ENCODE measurements around the gene GJB2.

The GJB2 gene

GRCh38 chr13:20161275-20161950, 31.3 kb downstream of the GJB2 start:
- H3K9ac ChIP-seq: no peak overlapping the region
- no peaks in the 10 kb centered on the region for H3K79me2 ChIP-seq (ENCODE audit: insufficient read depth, low read depth)
- H3K4me1 ChIP-seq (ENCODE audit: low read depth, poor library complexity, severe bottlenecking): no peaks in the 10 kb centered on the region
- no peaks in the 10 kb centered on the region; the same call in 1 of the 2 replicates for H3K27me3 ChIP-seq (ENCODE audit: insufficient read depth, low read depth)
- peak overlapping the region; percentile 94 for H2AFZ ChIP-seq (ENCODE audit: low read depth)
- no peaks in the 10 kb centered on the region for H3K36me3 ChIP-seq (ENCODE audit: insufficient read depth)
- no peak overlapping the region for H3K4me3 ChIP-seq (IDR thresholded peaks at IDR 0.05; ENCODE audit: insufficient read depth, low read depth, low read length)
- H3K27ac ChIP-seq: no peak overlapping the region
- no peaks in the 10 kb centered on the region for H4K20me1 ChIP-seq (ENCODE audit: insufficient read depth)
- no peak for TF ChIP-seq CTCF (conservative IDR thresholded peaks at IDR 0.05; ENCODE audit: low read depth, low read length)
- H3K4me2 ChIP-seq: no peak overlapping the region

DNA sequence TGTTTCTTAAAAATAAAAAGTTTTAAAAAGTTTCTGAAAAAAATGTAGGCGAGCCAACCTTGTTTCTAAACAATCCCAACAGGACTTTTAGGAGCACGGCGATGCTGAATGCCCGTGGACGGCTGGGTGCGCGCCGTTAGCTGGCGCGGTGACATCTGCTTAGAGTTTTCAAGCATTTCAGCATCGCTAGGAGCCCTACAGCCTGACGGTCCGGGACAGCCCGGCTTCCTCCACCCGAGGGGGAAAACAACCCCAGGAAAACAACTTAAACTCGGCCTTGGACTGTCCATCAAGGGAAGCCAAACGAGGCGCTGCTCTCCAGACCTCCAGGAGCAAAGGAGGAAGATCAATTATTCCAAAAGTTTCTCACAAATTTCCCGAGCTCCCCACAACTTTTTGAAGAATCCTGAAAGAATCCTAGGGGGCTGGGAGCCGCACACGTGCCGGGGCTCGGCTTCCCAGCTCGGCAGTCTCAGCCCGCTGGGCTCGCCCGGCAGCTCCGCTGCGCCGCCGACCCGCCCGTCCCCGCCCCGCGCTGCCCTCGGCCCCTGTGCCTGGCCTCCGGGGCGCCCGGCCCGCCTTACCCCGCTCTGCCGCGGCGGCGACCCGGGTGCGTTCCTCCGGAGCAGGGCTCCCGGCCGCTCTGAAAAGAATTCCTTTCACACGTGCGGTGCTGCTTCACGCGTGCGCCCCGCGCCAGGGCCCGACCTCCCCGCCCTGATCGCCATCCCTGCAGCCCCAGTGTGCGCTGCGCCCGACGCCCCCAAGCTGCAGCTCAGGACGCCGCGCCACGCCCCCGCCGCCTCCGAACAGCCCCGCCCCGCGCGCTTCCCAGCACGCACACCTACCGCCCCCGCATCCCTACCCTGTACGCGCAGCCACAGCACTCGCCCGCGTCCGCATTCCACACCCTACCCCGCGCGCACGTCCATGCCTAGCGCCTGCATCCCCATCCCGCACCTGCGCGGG, 32.1 kb downstream of the GJB2 start, which contains the start of gene GJA3:
Gene GJA3 (minus strand): TSS at position 747 of the 969 bp plus-strand sequence. CDS start 17,764 bp downstream, outside the sequence.
- Histone ChIP-seq H3K79me2 (ENCODE audit: insufficient read depth, low read depth) (no peaks in the 10 kb centered on the region), H3K36me3 (ENCODE audit: insufficient read depth) (no peaks in the 10 kb centered on the region), H2AFZ (ENCODE audit: low read depth) (peak within 1 kb of the TSS; percentile 94), H3K27me3 (ENCODE audit: insufficient read depth, low read depth) (no peaks in the 10 kb centered on the region; the same call in 1 of the 2 replicates), H3K27ac (no peak within 1 kb of the TSS), H3K9ac (no peak within 1 kb of the TSS), H3K4me2 (peak within 1 kb of the TSS; percentile 61), H4K20me1 (ENCODE audit: insufficient read depth) (no peaks in the 10 kb centered on the region), H3K4me3 (IDR thresholded peaks at IDR 0.05; ENCODE audit: insufficient read depth, low read depth, low read length) (no peak within 1 kb of the TSS), H3K4me1 (ENCODE audit: low read depth, poor library complexity, severe bottlenecking) (no peaks in the 10 kb centered on the region)
- TF ChIP-seq CTCF (conservative IDR thresholded peaks at IDR 0.05; ENCODE audit: low read depth, low read length): no peak

DNA sequence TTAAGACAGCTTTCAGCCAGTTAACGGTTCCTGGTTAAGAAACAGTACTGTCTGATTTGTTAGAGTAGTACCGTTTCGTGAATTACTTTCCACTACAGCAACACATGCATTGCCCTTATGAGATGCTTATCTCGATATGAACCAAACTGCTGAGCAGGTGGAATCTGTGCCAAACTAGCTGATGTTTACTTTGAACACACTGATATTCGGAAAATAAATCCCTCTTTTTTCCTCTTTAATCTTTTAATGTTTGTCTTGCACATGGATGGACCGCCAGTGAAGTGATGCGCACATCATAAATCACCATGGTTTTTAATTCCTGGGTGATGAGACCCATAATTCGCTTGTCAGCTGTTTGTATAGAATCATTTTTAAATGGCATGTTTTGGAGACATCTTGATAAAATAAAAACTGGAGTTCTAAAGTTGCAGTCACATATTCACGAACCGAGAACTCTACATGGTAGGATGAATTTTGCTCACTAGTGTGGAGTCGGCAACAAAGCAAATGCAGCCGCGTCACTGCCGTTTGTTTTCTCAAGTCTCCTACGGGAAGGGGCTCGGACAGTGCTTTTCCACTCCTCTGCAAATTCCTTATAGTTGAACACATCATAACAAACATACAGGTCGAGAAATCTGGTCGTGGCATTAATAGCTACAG, 33.0 kb downstream of the GJB2 start:
- H3K4me1 ChIP-seq (ENCODE audit: low read depth, poor library complexity, severe bottlenecking): no peaks in the 10 kb centered on the region
- H3K79me2 ChIP-seq (ENCODE audit: insufficient read depth, low read depth): no peaks in the 10 kb centered on the region
- H3K27ac ChIP-seq: no peak overlapping the region
- H2AFZ ChIP-seq (ENCODE audit: low read depth): peak overlapping the region; percentile 94; the same call in 1 of the 2 replicates
- no peaks in the 10 kb centered on the region; the same call in 1 of the 2 replicates for H3K27me3 ChIP-seq (ENCODE audit: insufficient read depth, low read depth)
- peak overlapping the region; percentile 61 for H3K4me2 ChIP-seq
- H4K20me1 ChIP-seq (ENCODE audit: insufficient read depth): no peaks in the 10 kb centered on the region
- no peak overlapping the region for H3K4me3 ChIP-seq (IDR thresholded peaks at IDR 0.05; ENCODE audit: insufficient read depth, low read depth, low read length)
- H3K36me3 ChIP-seq (ENCODE audit: insufficient read depth): no peaks in the 10 kb centered on the region
- H3K9ac ChIP-seq: no peak overlapping the region
- TF ChIP-seq CTCF (conservative IDR thresholded peaks at IDR 0.05; ENCODE audit: low read depth, low read length): no peak

DNA sequence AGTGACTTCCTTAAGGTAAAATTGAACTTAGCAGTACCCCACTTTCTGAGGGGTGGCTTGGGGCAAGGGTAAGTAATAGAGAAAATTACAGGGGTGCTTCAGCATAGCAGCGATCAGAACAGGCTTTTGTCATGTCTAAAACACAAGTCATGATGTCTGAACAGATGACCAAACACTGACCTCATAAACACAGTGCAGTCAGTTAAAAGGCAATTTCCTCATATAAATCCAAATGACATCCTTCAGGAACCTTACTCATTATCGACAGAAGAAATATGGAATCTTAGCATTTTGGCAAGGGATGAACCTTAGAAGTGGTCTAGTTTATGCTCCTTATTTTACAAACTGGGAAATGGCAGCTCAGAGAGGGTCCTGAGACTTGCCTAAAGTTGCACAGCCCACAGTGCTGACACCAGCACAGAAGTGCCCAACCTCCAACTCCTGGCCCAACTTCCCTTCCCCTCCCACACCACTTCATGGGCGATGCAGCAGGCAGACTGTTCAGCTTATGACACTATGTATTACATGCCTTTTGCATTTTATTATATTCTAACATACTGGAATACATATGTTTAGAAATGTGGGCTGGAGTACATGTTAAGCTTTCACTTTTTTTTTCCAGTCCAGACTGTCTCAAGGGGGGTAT, 35.5 kb downstream of the GJB2 start:
- H3K9ac ChIP-seq: no peak overlapping the region
- no peaks in the 10 kb centered on the region for H3K36me3 ChIP-seq (ENCODE audit: insufficient read depth)
- no peaks in the 10 kb centered on the region for H4K20me1 ChIP-seq (ENCODE audit: insufficient read depth)
- no peak for TF ChIP-seq CTCF (conservative IDR thresholded peaks at IDR 0.05; ENCODE audit: low read depth, low read length)
- no peak overlapping the region for H3K4me3 ChIP-seq (IDR thresholded peaks at IDR 0.05; ENCODE audit: insufficient read depth, low read depth, low read length)
- no peaks in the 10 kb centered on the region; the same call in 1 of the 2 replicates for H3K27me3 ChIP-seq (ENCODE audit: insufficient read depth, low read depth)
- H2AFZ ChIP-seq (ENCODE audit: low read depth): no peak overlapping the region
- no peak overlapping the region for H3K4me2 ChIP-seq
- H3K79me2 ChIP-seq (ENCODE audit: insufficient read depth, low read depth): no peaks in the 10 kb centered on the region
- H3K27ac ChIP-seq: no peak overlapping the region
- H3K4me1 ChIP-seq (ENCODE audit: low read depth, poor library complexity, severe bottlenecking): no peaks in the 10 kb centered on the region
